Endothelial cell of umbilical vein (primary cell): ENCODE results near the gene ARL11. TPM values are rescaled to one million over a fixed set of nuclear protein-coding genes. Genes with fewer than 3 reads are reported as not detected.

Source experiments
- BruUV-seq: library from RNA; stranded (reverse); fragments of 400-500 nt; replicated peaks from 2 replicates; lab custom pipeline; 2021; lab: Mats Ljungman, UMichigan
- CTCF ChIA-PET: fragments of 300-600, 350-600 bp; sonication (Branson Sonifier 250); formaldehyde crosslinking; loops from one replicate; lab custom pipeline; 2021; ENCODE audit warnings: antibody characterized with exemption, inconsistent platforms; lab: Charles Lee
- POLR2A ChIA-PET: fragments of 300-600, 350-600 bp; sonication (Branson Sonifier 250); formaldehyde crosslinking; loops from one replicate; lab custom pipeline; 2021; ENCODE audit warnings: antibody characterized with exemption, inconsistent platforms; lab: Charles Lee
- DNase-seq: peaks from one replicate; pipeline ENCODE4 v3.0.0-alpha.2; 2011; ENCODE audit warnings: low read depth, low spot score
- FAIRE-seq: peaks from 2 replicates; lab custom pipeline; 2011; peaks lifted over from hg19 to GRCh38; lab: Jason Lieb, UNC
- H2AFZ ChIP-seq: 2 replicates; pipeline ENCODE4 v1.6.0; 2012; ENCODE audit warnings: low read depth, low read length, control low read depth, inconsistent platforms
- H3K27ac ChIP-seq: 2 replicates; pipeline ENCODE4 v1.5.1; 2011; ENCODE audit warnings: low read depth, mild to moderate bottlenecking, control low read depth, low read length, moderate library complexity; ENCODE audit not compliant: insufficient read depth
- H3K27me3 ChIP-seq, 2 experiments: 2 replicates each; pipeline versions ENCODE4 v1.6.0 to v1.6.1; 2011; ENCODE audit warnings: low read length in 2 of 2, mixed read lengths in 1 of 2; ENCODE audit not compliant: control insufficient read depth in 2 of 2, insufficient read depth in 2 of 2
- H3K36me3 ChIP-seq, 2 experiments: 2 replicates in 1 of 2; 3 replicates in 1 of 2; pipeline ENCODE4 v1.5.1; 2011; ENCODE audit warnings: low read length in 2 of 2, mild to moderate bottlenecking in 1 of 2, moderate library complexity in 1 of 2; ENCODE audit not compliant: control insufficient read depth in 2 of 2, insufficient read depth in 2 of 2; ENCODE audit errors: extremely low read depth in 1 of 2
- H3K4me1 ChIP-seq: 3 replicates; pipeline ENCODE4 v1.5.1; 2011; ENCODE audit warnings: mild to moderate bottlenecking, low read length; ENCODE audit not compliant: control insufficient read depth, insufficient read depth; ENCODE audit errors: extremely low read depth
- H3K4me2 ChIP-seq: 2 replicates; pipeline ENCODE4 v1.6.1; 2011; ENCODE audit warnings: low read length, control low read depth, mixed read lengths; ENCODE audit not compliant: insufficient read depth
- H3K4me3 ChIP-seq, 3 experiments: fragments of 200-600 bp in 1 of 3; sonication (generic), shearing (Covaris generic) in 1 of 3; replicated peaks in 1 of 3; 2 replicates each; pipeline ENCODE4 v1.5.1; 2011 to 2016; ENCODE audit warnings: control low read depth in 3 of 3, low read length in 3 of 3, mild to moderate bottlenecking in 2 of 3, inconsistent platforms in 1 of 3, low read depth in 1 of 3, moderate library complexity in 1 of 3; ENCODE audit not compliant: insufficient read depth in 1 of 3
- H3K79me2 ChIP-seq: 2 replicates; pipeline ENCODE4 v1.6.0; 2012; ENCODE audit warnings: low read length, inconsistent platforms; ENCODE audit not compliant: control insufficient read depth, insufficient read depth
- H3K9ac ChIP-seq: replicated peaks from 2 replicates; pipeline ENCODE3; 2011; ENCODE audit warnings: low read length, control low read depth; ENCODE audit not compliant: insufficient read depth; ENCODE audit errors: extremely low read depth
- H3K9me1 ChIP-seq: replicated peaks from 3 replicates; pipeline ENCODE4 v1.6.0; 2011; ENCODE audit warnings: mild to moderate bottlenecking, low read length; ENCODE audit not compliant: control insufficient read depth, insufficient read depth; ENCODE audit errors: extremely low read depth
- H3K9me3 ChIP-seq: replicated peaks from 2 replicates; pipeline ENCODE4 v1.5.1; 2012; ENCODE audit warnings: low read length, inconsistent platforms; ENCODE audit not compliant: control insufficient read depth, insufficient read depth
- H4K20me1 ChIP-seq: replicated peaks from 2 replicates; pipeline ENCODE3; 2011; ENCODE audit warnings: mild to moderate bottlenecking, low read length; ENCODE audit not compliant: control insufficient read depth, insufficient read depth; ENCODE audit errors: extremely low read depth
- CTCF ChIP-seq, 2 donors: IDR thresholded peaks; 1 replicate in 1 of 2; 2 replicates in 1 of 2; pipeline ENCODE4 v1.5.1; 2011; ENCODE audit warnings: low read length in 2 of 2, mild to moderate bottlenecking in 2 of 2, moderate library complexity in 2 of 2, control low read depth in 1 of 2, inconsistent platforms in 1 of 2, low read depth in 1 of 2; ENCODE audit not compliant: insufficient read depth in 1 of 2; ENCODE audit errors: extremely low read depth in 1 of 2
- EZH2 ChIP-seq: IDR thresholded peaks from 2 replicates; pipeline ENCODE4 v1.6.1; 2012; ENCODE audit warnings: borderline replicate concordance, low read depth, mild to moderate bottlenecking, moderate library complexity, low read length, inconsistent platforms; ENCODE audit not compliant: severe bottlenecking
- dilution Hi-C: fragments of 300-500 bp; cut with MboI; formaldehyde crosslinking; loops from one replicate; pipeline ENCODE4 v1.15.0; 2019; ENCODE audit warnings: low sequenced_read_pairs; ENCODE audit not compliant: extremely low pct_ligation_motif_present
- intact Hi-C: fragments of 100-400 bp; cut with micrococcal nuclease; formaldehyde crosslinking; loops from one replicate; pipeline ENCODE4 v1.10.0; 2022
- polyA plus RNA-seq, 4 experiments: library from polyadenylated mRNA; depleted of rRNA in 3 of 4; stranded (reverse) in 3 of 4; unstranded in 1 of 4; fragments of >200 nt; gene quantifications; 2 replicates each; pipeline versions ENCODE4 v1.2.1 to v1.2.3, GENCODE V29; 2011 to 2012; ENCODE audit warnings: missing spikeins in 1 of 4
- total RNA-seq: library from RNA; stranded (reverse); gene quantifications from 2 replicates; pipeline ENCODE4 v1.2.3, GENCODE V29; 2021
- TF ChIP-seq, protein P1 (sequence below): IDR thresholded peaks from 2 replicates; pipeline ENCODE4 v1.6.1; 2011; ENCODE audit not compliant: insufficient read depth, insufficient read length

Gene ARL11
- total and polyA plus RNA-seq, 2 donors (not counting 3 experiments of a cell fraction or from before 2014, with no cell fraction given) = 0.06 to 0.20 TPM

- no peaks in the 10 kb centered on the region for H3K36me3 ChIP-seq
- no peaks in the 10 kb centered on the region for H3K9me3 ChIP-seq
- H3K4me1 ChIP-seq = no peaks in the 10 kb centered on the region
- TF ChIP-seq EZH2 (no peak), CTCF (IDR thresholded peaks at IDR 0.05; ENCODE audit: extremely low read depth in 1 of 2, insufficient read depth in 1 of 2, low read depth in 1 of 2, low read length in 2 of 2) (no peak)
- no peaks in the 10 kb centered on the region for H4K20me1 ChIP-seq
- DNase-seq = no peak
- CTCF ChIA-PET = no interaction called here
- H3K9ac ChIP-seq = no peak overlapping the region
- POLR2A ChIA-PET = no interaction called here
- H3K27me3 ChIP-seq = no peaks in the 10 kb centered on the region
- no peak overlapping the region for H3K4me3 ChIP-seq
- BruUV-seq = no TSS peak
- FAIRE-seq = no peak
- H3K4me2 ChIP-seq = no peak overlapping the region
- peaks cover 49% of the 10 kb centered on the region for H3K79me2 ChIP-seq
- no peak overlapping the region for H2AFZ ChIP-seq
- H3K27ac ChIP-seq = no peak overlapping the region
- intact Hi-C loops (no loop called here), dilution Hi-C loops (no loop called here)
- no peaks in the 10 kb centered on the region for H3K9me1 ChIP-seq
Observed at GRCh38 chr13:49676581-49677298, 48.4 kb downstream of the ARL11 start.

GRCh38 chr13:49678191-49678914 is 50.0 kb downstream of the ARL11 start:
- Histone ChIP-seq H3K36me3 (no peaks in the 10 kb centered on the region), H3K9me1 (no peaks in the 10 kb centered on the region), H3K9ac (no peak overlapping the region), H3K4me2 (no peak overlapping the region), H4K20me1 (peaks cover 3% of the 10 kb centered on the region), H2AFZ (no peak overlapping the region), H3K27me3 (no peaks in the 10 kb centered on the region), H3K9me3 (no peaks in the 10 kb centered on the region), H3K4me3 (no peak overlapping the region), H3K4me1 (no peaks in the 10 kb centered on the region), H3K27ac (no peak overlapping the region), H3K79me2 (peaks cover 57% of the 10 kb centered on the region)
- BruUV-seq = no TSS peak
- intact Hi-C loops = no loop called here
- ChIA-PET POLR2A (no interaction called here), CTCF (interaction anchor here (1.0 to 1.5 kb wide), 2 partner anchors 8 to 169 kb away, joined by 3 to 5 read pairs; no protein-coding TSS in a partner anchor)
- TF ChIP-seq, protein P1, sequence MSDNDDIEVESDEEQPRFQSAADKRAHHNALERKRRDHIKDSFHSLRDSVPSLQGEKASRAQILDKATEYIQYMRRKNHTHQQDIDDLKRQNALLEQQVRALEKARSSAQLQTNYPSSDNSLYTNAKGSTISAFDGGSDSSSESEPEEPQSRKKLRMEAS = no peak
- TF ChIP-seq CTCF (IDR thresholded peaks at IDR 0.05; ENCODE audit: extremely low read depth in 1 of 2, insufficient read depth in 1 of 2, low read depth in 1 of 2, low read length in 2 of 2) (no peak), EZH2 (no peak)
- dilution Hi-C loops = no loop called here
- DNase-seq (no peak), FAIRE-seq (no peak)
